CD14-positive monocyte (primary cell): Measurements from ENCODE around the gene NUP93. TPM values are rescaled to one million over a fixed set of nuclear protein-coding genes. Genes with fewer than 3 reads are reported as not detected.

ENCODE experiments used
- DNase-seq, 3 donors: peaks; one replicate each; pipeline ENCODE4 v3.0.0-alpha.2; 2011 to 2022
- H2AFZ ChIP-seq: 2 replicates; pipeline ENCODE4 v1.6.0; 2012; ENCODE audit warnings: mild to moderate bottlenecking, low read depth, low read length, inconsistent platforms; ENCODE audit not compliant: insufficient read depth, poor library complexity, severe bottlenecking
- H3K27ac ChIP-seq, 2 donors: 1 replicate in 1 of 2; 2 replicates in 1 of 2; pipeline ENCODE4 v1.5.1; 2012 to 2013; ENCODE audit warnings: low read length in 2 of 2, control low read depth in 1 of 2, inconsistent platforms in 1 of 2, low read depth in 1 of 2, mild to moderate bottlenecking in 1 of 2
- H3K27me3 ChIP-seq, 2 donors: one replicate each; pipeline versions ENCODE4 v1.6.0 to v1.6.1; 2011 to 2013; ENCODE audit warnings: low read length in 2 of 2; ENCODE audit not compliant: control insufficient read depth in 2 of 2, insufficient read depth in 2 of 2
- H3K36me3 ChIP-seq, 2 donors: replicated peaks in 1 of 2; 1 replicate in 1 of 2; 2 replicates in 1 of 2; pipeline versions ENCODE4 v1.5.1 to v1.6.1; 2012 to 2013; ENCODE audit warnings: low read length in 2 of 2, control low read depth in 1 of 2, inconsistent platforms in 1 of 2, mild to moderate bottlenecking in 1 of 2; ENCODE audit not compliant: insufficient read depth in 2 of 2, control insufficient read depth in 1 of 2
- H3K4me1 ChIP-seq, 2 donors: 1 replicate in 1 of 2; 2 replicates in 1 of 2; pipeline versions ENCODE4 v1.5.1 to v1.6.1; 2012 to 2013; ENCODE audit warnings: low read length in 2 of 2, control low read depth in 1 of 2, inconsistent platforms in 1 of 2, mild to moderate bottlenecking in 1 of 2, moderate library complexity in 1 of 2; ENCODE audit not compliant: insufficient read depth in 2 of 2, control insufficient read depth in 1 of 2
- H3K4me2 ChIP-seq: replicated peaks from 2 replicates; pipeline ENCODE3; 2012; ENCODE audit warnings: low read length, moderate library complexity, mild to moderate bottlenecking; ENCODE audit not compliant: poor library complexity, severe bottlenecking; ENCODE audit errors: extremely low read depth
- H3K4me3 ChIP-seq, 3 experiments: fragments of 200-600 bp in 1 of 3; sonication (generic) in 1 of 3; replicated peaks in 1 of 3; 1 replicate in 2 of 3; 2 replicates in 1 of 3; pipeline ENCODE4 v1.5.1; 2011 to 2013; ENCODE audit warnings: low read length in 3 of 3, mild to moderate bottlenecking in 3 of 3, control low read depth in 2 of 3, low read depth in 2 of 3, inconsistent platforms in 1 of 3, moderate library complexity in 1 of 3
- H3K79me2 ChIP-seq: 2 replicates; pipeline ENCODE4 v1.6.0; 2012; ENCODE audit warnings: mild to moderate bottlenecking, control low read depth, inconsistent platforms, low read length, moderate library complexity; ENCODE audit not compliant: insufficient read depth
- H3K9ac ChIP-seq: 2 replicates; pipeline ENCODE4 v1.6.0; 2017; ENCODE audit warnings: low read length, mild to moderate bottlenecking; ENCODE audit not compliant: insufficient read depth, poor library complexity, severe bottlenecking
- H3K9me3 ChIP-seq, 2 donors: replicated peaks in 1 of 2; 1 replicate in 1 of 2; 2 replicates in 1 of 2; pipeline versions ENCODE4 v1.5.1 to v1.6.1; 2012 to 2013; ENCODE audit warnings: low read length in 2 of 2, control low read depth in 1 of 2; ENCODE audit not compliant: control insufficient read depth in 1 of 2, insufficient read depth in 1 of 2
- H4K20me1 ChIP-seq: 2 replicates; pipeline ENCODE4 v1.6.0; 2012; ENCODE audit warnings: mild to moderate bottlenecking, low read length, control low read depth, moderate library complexity; ENCODE audit not compliant: insufficient read depth
- H3K27ac Mint-ChIP-seq, 7 donors: one replicate each; pipeline ENCODE4 v1.8.0; 2020; ENCODE audit warnings: mild to moderate bottlenecking in 7 of 7, mixed read lengths in 7 of 7, moderate library complexity in 6 of 7, inconsistent platforms in 2 of 7
- H3K27me3 Mint-ChIP-seq, 3 donors: one replicate each; pipeline ENCODE4 v1.8.0; 2021 to 2022; ENCODE audit warnings: low read depth in 3 of 3, mild to moderate bottlenecking in 3 of 3, mixed read lengths in 3 of 3, moderate library complexity in 3 of 3, inconsistent platforms in 1 of 3
- H3K36me3 Mint-ChIP-seq, 2 donors: one replicate each; pipeline ENCODE4 v1.8.0; 2020; ENCODE audit warnings: mixed read lengths in 2 of 2, inconsistent platforms in 1 of 2, mild to moderate bottlenecking in 1 of 2
- H3K4me1 Mint-ChIP-seq: one replicate; pipeline ENCODE4 v1.8.0; 2020; ENCODE audit warnings: mild to moderate bottlenecking, mixed read lengths
- H3K4me3 Mint-ChIP-seq, 2 donors: one replicate each; pipeline ENCODE4 v1.8.0; 2020; ENCODE audit warnings: mild to moderate bottlenecking in 2 of 2, mixed read lengths in 2 of 2, moderate library complexity in 1 of 2
- H3K9me3 Mint-ChIP-seq, 7 donors: one replicate each; pipeline ENCODE4 v1.8.0; 2020 to 2022; ENCODE audit warnings: mixed read lengths in 7 of 7, mild to moderate bottlenecking in 6 of 7, moderate library complexity in 6 of 7, inconsistent platforms in 2 of 7
- CTCF ChIP-seq: fragments of 200-600 bp; IDR thresholded peaks from one replicate; pipeline ENCODE4 v1.8.0; 2022; ENCODE audit warnings: antibody characterized with exemption, mild to moderate bottlenecking
- WGBS: methylation state at CpG from one replicate; pipeline ENCODE4 v1.1.5; 2013; ENCODE audit warnings: missing lambda C conversion rate; ENCODE audit not compliant: insufficient coverage; 5-methylcytosine and 5-hydroxymethylcytosine counted together
- intact Hi-C, 2 donors: fragments of 100-400 bp; cut with micrococcal nuclease; formaldehyde crosslinking; loops; one replicate each; pipeline versions ENCODE4 v1.15.0 to v1.15.1; 2023
- polyA plus RNA-seq, 3 donors: library from polyadenylated mRNA; depleted of rRNA in 1 of 3; unstranded in 2 of 3; stranded (reverse) in 1 of 3; fragments of 300-500 nt in 2 of 3; fragments of >200 nt in 1 of 3; fragmentation: Illumina TruSeq in 2 of 3; gene quantifications; 1 replicate in 2 of 3; 2 replicates in 1 of 3; pipeline ENCODE4 v1.2.3, GENCODE V29; 2012 to 2021

The NUP93 gene
- polyA plus RNA-seq, 3 donors: 46.6 to 77.7 (median 59.4) TPM

GRCh38 chr16:56869513-56870275 lies 139.8 kb downstream of the NUP93 start:
- no peak overlapping the region for H3K9ac ChIP-seq
- no peak overlapping the region for H3K4me2 ChIP-seq
- no peaks in the 10 kb centered on the region for H3K27me3 ChIP-seq
- DNase-seq: peak; percentile 21 to 61 (median 28)
- H3K4me3 ChIP-seq: no peak overlapping the region
- peak; percentile 11 for TF ChIP-seq CTCF
- H2AFZ ChIP-seq: no peak overlapping the region
- Mint-ChIP-seq H3K4me3 (no peak overlapping the region), H3K27ac (peak overlapping the region in 3 of 7 donors; percentile 26 to 64 (median 54)), H3K27me3 (peaks cover 1 to 7% (median 2%) of the 10 kb centered on the region in 3 donors), H3K9me3 (no peaks in the 10 kb centered on the region), H3K36me3 (no peaks in the 10 kb centered on the region), H3K4me1 (peaks cover 24% of the 10 kb centered on the region)
- H3K27ac ChIP-seq: no peak overlapping the region
- WGBS: 63% methylated on average over 19 of the region's 24 CpGs
- H3K9me3 ChIP-seq: no peaks in the 10 kb centered on the region
- peaks cover 13 to 22% of the 10 kb centered on the region in 2 donors for H3K4me1 ChIP-seq
- no peaks in the 10 kb centered on the region for H4K20me1 ChIP-seq
- no peaks in the 10 kb centered on the region for H3K36me3 ChIP-seq
- intact Hi-C loops: loop anchor here (5.0 to 10.0 kb wide), 4 partner anchors 63 to 295 kb away; partner anchors contain the start of gene HERPUD1 (in 2 of the 2)
- no peaks in the 10 kb centered on the region for H3K79me2 ChIP-seq

GRCh38 chr16:56870276-56870888 lies 140.5 kb downstream of the NUP93 start:
- H3K79me2 ChIP-seq: no peaks in the 10 kb centered on the region
- no peak overlapping the region for H2AFZ ChIP-seq
- H3K4me2 ChIP-seq: no peak overlapping the region
- peaks cover 0 to 7% (median 2%) of the 10 kb centered on the region in 3 donors for H3K27me3 Mint-ChIP-seq
- DNase-seq: no peak
- 100% methylated on average over 2 of the region's 14 CpGs for WGBS
- no peaks in the 10 kb centered on the region for H3K36me3 Mint-ChIP-seq
- no peaks in the 10 kb centered on the region for H3K36me3 ChIP-seq
- no peaks in the 10 kb centered on the region for H4K20me1 ChIP-seq
- peaks cover 10 to 16% of the 10 kb centered on the region in 2 donors for H3K4me1 ChIP-seq
- no peak overlapping the region for H3K27ac ChIP-seq
- peaks cover 19% of the 10 kb centered on the region for H3K4me1 Mint-ChIP-seq
- no peaks in the 10 kb centered on the region for H3K9me3 ChIP-seq
- intact Hi-C loops: loop anchor here in 1 of 2 donors (10.0 kb wide), 1 partner anchor 64 kb away; the partner anchor contains the start of gene HERPUD1
- no peak overlapping the region for H3K9ac ChIP-seq
- TF ChIP-seq CTCF: no peak
- H3K4me3 ChIP-seq: no peak overlapping the region
- H3K4me3 Mint-ChIP-seq: no peak overlapping the region
- H3K9me3 Mint-ChIP-seq: no peaks in the 10 kb centered on the region
- no peak overlapping the region for H3K27ac Mint-ChIP-seq
- H3K27me3 ChIP-seq: no peaks in the 10 kb centered on the region
